Measurements from ENCODE around the gene TFAP2C. TPM values are rescaled to one million over a fixed set of nuclear protein-coding genes. Genes with fewer than 3 reads are reported as not detected.

The TFAP2C gene
- total and polyA plus RNA-seq, 2 donors (not counting 3 experiments of a cell fraction or from before 2014, with no cell fraction given) = 0.06 TPM; not detected in 1

DNA sequence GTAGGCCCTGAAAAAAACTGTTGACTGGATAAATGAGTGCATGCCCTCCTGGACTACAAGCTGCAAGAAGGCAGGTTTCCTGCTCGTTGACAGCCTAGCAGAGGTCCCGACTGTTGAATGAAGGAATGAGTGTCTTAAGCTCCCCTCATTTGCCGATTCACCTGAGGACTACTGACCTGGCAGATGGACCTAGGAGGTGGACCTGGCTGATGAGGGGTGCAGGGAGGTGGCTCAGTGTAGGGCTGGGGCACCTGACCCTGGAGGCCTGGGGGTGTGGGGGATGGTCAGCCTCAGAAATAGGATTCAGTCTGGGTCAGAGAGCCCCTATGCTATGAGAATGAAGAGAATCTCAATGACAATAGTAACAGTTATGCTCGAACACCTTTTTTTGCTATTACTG, 11.6 kb upstream of the TFAP2C start:
- CTCF ChIA-PET = interaction anchor here (1.2 kb wide), 1 partner anchor 18 kb away, joined by 3 read pairs; no protein-coding TSS in a partner anchor

More for the DNA sequence above, 11.6 kb upstream of the TFAP2C start:
- Histone ChIP-seq H3K4me2 (ENCODE audit: insufficient read depth, low read length) (no peak overlapping the region), H3K79me2 (ENCODE audit: control insufficient read depth, insufficient read depth, low read length) (no peaks in the 10 kb centered on the region), H3K27ac (ENCODE audit: insufficient read depth, low read depth, low read length) (no peak overlapping the region), H3K9me3 (replicated peaks; ENCODE audit: control insufficient read depth, insufficient read depth, low read length) (no peaks in the 10 kb centered on the region), H3K36me3 (ENCODE audit: control insufficient read depth in 2 of 2, extremely low read depth in 1 of 2, insufficient read depth in 2 of 2, low read length in 2 of 2) (no peaks in the 10 kb centered on the region), H3K4me3 (replicated peaks in 1 of 3; ENCODE audit: insufficient read depth in 1 of 3, low read depth in 1 of 3, low read length in 3 of 3) (no peak overlapping the region), H3K27me3 (ENCODE audit: control insufficient read depth in 2 of 2, insufficient read depth in 2 of 2, low read length in 2 of 2) (no peaks in the 10 kb centered on the region), H3K9me1 (replicated peaks; ENCODE audit: control insufficient read depth, extremely low read depth, insufficient read depth, low read length) (no peaks in the 10 kb centered on the region), H2AFZ (ENCODE audit: low read depth, low read length) (no peak overlapping the region), H4K20me1 (replicated peaks; ENCODE audit: control insufficient read depth, extremely low read depth, insufficient read depth, low read length) (no peaks in the 10 kb centered on the region), H3K9ac (replicated peaks; ENCODE audit: extremely low read depth, insufficient read depth, low read length) (no peak overlapping the region), H3K4me1 (ENCODE audit: control insufficient read depth, extremely low read depth, insufficient read depth, low read length) (no peaks in the 10 kb centered on the region)
- no TSS peak for BruUV-seq (replicated peaks)
- TF ChIP-seq GATA2 (IDR thresholded peaks at IDR 0.05; ENCODE audit: insufficient read depth, insufficient read length, low read depth, low read length) = no peak
- TF ChIP-seq POLR2AphosphoS5 (IDR thresholded peaks at IDR 0.05; ENCODE audit: insufficient read depth, low read depth, low read length) = no peak
- no peak for TF ChIP-seq MYC (IDR thresholded peaks at IDR 0.05; ENCODE audit: low read depth, low read length)
- no peak for TF ChIP-seq CTCF (IDR thresholded peaks at IDR 0.05; ENCODE audit: extremely low read depth in 1 of 2, insufficient read depth in 1 of 2, low read depth in 1 of 2, low read length in 2 of 2)
- no peak for TF ChIP-seq FOS (IDR thresholded peaks at IDR 0.05; ENCODE audit: borderline replicate concordance, insufficient read depth, low read length)
- TF ChIP-seq JUN (IDR thresholded peaks at IDR 0.05; ENCODE audit: borderline replicate concordance, insufficient read depth, insufficient read length, low read depth) = no peak
- no peak for TF ChIP-seq POLR2A (IDR thresholded peaks at IDR 0.05; ENCODE audit: low read depth, low read length)
- no peak for TF ChIP-seq EZH2 (IDR thresholded peaks at IDR 0.05; ENCODE audit: borderline replicate concordance, low read depth, low read length, severe bottlenecking)
- no peak for TF ChIP-seq MAX (IDR thresholded peaks at IDR 0.05; ENCODE audit: insufficient read depth, insufficient read length)
- no peak for DNase-seq (ENCODE audit: low read depth, low spot score)
- intact Hi-C loops (cut with micrococcal nuclease) (no loop called here), dilution Hi-C loops (cut with MboI; ENCODE audit: extremely low pct_ligation_motif_present, low sequenced_read_pairs) (no loop called here)
- POLR2A ChIA-PET = no interaction called here
- FAIRE-seq = no peak

All from endothelial cell of umbilical vein (primary cell).